ENCODE results near the gene CRY2. TPM values are rescaled to one million over a fixed set of nuclear protein-coding genes. Genes with fewer than 3 reads are reported as not detected.

Gene CRY2
- total RNA-seq, 2 experiments from 2014 or later: 32.4 to 36.9 TPM

Other genes with a start within 250 kb of the CRY2 start
- gene CHST1, start 181.9 kb upstream of the CRY2 start, total RNA-seq: not detected
- 10 to 100 TPM; 18.0 to 20.2 TPM for gene SLC35C1, start 42.3 kb upstream of the CRY2 start, total RNA-seq
- gene MAPK8IP1, start 38.2 kb downstream of the CRY2 start, total RNA-seq: under 1 TPM; 0.85 to 0.86 TPM
- gene FREY1, start 59.8 kb downstream of the CRY2 start, total RNA-seq: 1 to 10 TPM; 3.9 TPM
- gene PEX16, start 70.4 kb downstream of the CRY2 start, total RNA-seq: 10 to 100 TPM; 49.4 to 61.5 TPM
- 1 to 10 TPM; 2.5 to 2.7 TPM for gene LARGE2, start 75.2 kb downstream of the CRY2 start, total RNA-seq